Chondrocyte (in vitro differentiated cells): Measurements from ENCODE around the gene NPHP3. TPM values are rescaled to one million over a fixed set of nuclear protein-coding genes. Genes with fewer than 3 reads are reported as not detected.
"Not testable (repeated sequence)": the region's sequence is repeated elsewhere in the genome, so short reads cannot be mapped to it uniquely, and the experiment has no call there.

Experiments used
- DNase-seq: peaks from one replicate; pipeline ENCODE4 v3.0.0; 2021; ENCODE audit warnings: mixed read lengths, low spot score
- H3K27ac Mint-ChIP-seq: one replicate; pipeline ENCODE4 v1.8.0; 2021; ENCODE audit warnings: mild to moderate bottlenecking, moderate library complexity, mixed read lengths; ENCODE audit not compliant: unreplicated experiment
- H3K27me3 Mint-ChIP-seq: 2 replicates; pipeline ENCODE4 v1.8.0; 2021; ENCODE audit warnings: low read depth, mixed read lengths
- H3K36me3 Mint-ChIP-seq: 2 replicates; pipeline ENCODE4 v1.8.0; 2021; ENCODE audit warnings: low read depth, mixed read lengths
- H3K4me1 Mint-ChIP-seq: 2 replicates; pipeline ENCODE4 v1.8.0; 2021; ENCODE audit warnings: low read depth, mild to moderate bottlenecking, mixed read lengths
- H3K4me3 Mint-ChIP-seq: one replicate; pipeline ENCODE4 v1.8.0; 2021; ENCODE audit warnings: mild to moderate bottlenecking, moderate library complexity, mixed read lengths; ENCODE audit not compliant: unreplicated experiment
- H3K9me3 Mint-ChIP-seq: 2 replicates; pipeline ENCODE4 v1.8.0; 2021; ENCODE audit warnings: low read depth, mixed read lengths
- total RNA-seq: library from RNA; stranded (reverse); gene quantifications from 3 replicates; pipeline ENCODE4 v1.2.1, GENCODE V29; 2021
- TF ChIP-seq, protein P1 (sequence below): fragments of 200-600 bp; sonication (generic); IDR thresholded peaks from 2 replicates; pipeline ENCODE4 v1.5.0; 2021; ENCODE audit warnings: antibody characterized with exemption, mild to moderate bottlenecking, moderate library complexity

NPHP3 gene
- total RNA-seq, 1 donor from 2014 or later: 24.6 TPM

DNA sequence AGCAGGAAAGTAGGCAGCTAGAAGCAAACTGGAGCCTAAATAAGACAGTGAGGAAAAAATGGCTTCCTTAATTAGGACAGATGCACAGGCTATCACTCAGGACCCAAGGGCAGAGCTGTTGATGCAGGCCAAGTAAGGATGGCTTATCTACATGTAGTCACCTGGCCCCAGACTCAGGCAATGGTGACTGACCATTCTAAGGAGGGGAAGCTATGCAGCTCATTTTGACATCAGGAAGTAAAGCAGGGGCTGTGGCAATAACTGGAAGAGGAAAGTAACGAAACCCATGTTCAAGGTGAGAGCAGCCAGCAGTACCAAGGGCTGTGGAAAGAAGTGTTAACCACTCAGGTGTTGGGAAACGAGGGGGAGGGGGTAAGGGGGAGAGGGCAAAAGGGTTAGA, 78.8 kb downstream of the NPHP3 start:
- Mint-ChIP-seq H3K36me3 (peaks cover 8% of the 10 kb centered on the region), H3K9me3 (no peaks in the 10 kb centered on the region), H3K4me3 (no peak overlapping the region), H3K4me1 (no peaks in the 10 kb centered on the region), H3K27me3 (no peaks in the 10 kb centered on the region), H3K27ac (peak overlapping the region; percentile 41)
- TF ChIP-seq, protein P1, sequence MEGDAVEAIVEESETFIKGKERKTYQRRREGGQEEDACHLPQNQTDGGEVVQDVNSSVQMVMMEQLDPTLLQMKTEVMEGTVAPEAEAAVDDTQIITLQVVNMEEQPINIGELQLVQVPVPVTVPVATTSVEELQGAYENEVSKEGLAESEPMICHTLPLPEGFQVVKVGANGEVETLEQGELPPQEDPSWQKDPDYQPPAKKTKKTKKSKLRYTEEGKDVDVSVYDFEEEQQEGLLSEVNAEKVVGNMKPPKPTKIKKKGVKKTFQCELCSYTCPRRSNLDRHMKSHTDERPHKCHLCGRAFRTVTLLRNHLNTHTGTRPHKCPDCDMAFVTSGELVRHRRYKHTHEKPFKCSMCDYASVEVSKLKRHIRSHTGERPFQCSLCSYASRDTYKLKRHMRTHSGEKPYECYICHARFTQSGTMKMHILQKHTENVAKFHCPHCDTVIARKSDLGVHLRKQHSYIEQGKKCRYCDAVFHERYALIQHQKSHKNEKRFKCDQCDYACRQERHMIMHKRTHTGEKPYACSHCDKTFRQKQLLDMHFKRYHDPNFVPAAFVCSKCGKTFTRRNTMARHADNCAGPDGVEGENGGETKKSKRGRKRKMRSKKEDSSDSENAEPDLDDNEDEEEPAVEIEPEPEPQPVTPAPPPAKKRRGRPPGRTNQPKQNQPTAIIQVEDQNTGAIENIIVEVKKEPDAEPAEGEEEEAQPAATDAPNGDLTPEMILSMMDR: no peak
- DNase-seq: no peak

DNA sequence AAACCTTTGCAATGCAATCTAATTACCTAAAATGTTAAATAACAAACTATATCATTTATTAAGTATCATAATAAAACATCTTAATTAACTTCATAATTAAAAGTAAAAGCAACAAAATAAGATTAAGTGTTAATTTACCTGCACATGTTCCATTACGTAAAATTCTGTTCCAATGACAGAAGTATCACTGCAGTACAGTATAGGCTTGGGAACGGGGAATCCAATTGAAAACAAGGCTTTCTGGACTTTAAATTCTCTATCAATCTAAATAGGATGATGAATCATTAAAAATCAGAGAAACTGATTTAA, 79.7 kb downstream of the NPHP3 start:
- TF ChIP-seq, protein P1: peak; percentile 45
- Mint-ChIP-seq H3K27me3 (no peaks in the 10 kb centered on the region), H3K27ac (no peak overlapping the region), H3K4me3 (no peak overlapping the region), H3K4me1 (peaks cover 4% of the 10 kb centered on the region), H3K36me3 (peaks cover 8% of the 10 kb centered on the region), H3K9me3 (no peaks in the 10 kb centered on the region)
- no peak for DNase-seq

DNA sequence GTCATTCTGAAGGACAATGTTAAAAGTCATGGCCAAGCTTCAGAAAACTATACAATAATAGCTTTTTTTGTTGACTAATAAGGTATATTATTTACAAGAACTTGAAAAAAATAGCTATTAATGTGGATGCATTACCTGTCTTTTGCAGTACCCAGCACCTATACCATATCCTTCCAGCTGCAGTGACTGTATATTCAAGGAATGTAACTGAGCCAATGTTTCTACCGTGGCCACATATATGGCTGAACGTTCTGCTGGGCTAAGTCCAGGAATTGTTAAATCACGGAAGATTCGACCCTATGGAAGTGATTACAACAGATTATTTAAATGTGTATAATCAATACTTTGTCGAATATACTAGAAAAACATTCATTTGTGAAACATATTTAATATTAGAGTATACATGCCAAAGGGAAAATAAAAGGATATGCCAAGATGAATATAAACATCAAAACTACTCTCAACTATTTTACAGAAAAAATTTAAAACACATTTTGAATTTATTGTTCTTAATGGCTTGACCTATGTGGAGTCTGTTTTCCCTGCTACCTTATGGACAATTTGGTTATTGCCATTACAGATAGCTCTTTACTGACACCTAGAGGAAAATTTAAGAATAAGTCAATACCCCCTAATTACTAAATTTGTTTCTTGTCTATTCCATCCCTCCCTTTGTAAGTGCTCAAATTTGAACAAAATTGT, 80.2 kb downstream of the NPHP3 start:
- TF ChIP-seq, protein P1: peak; percentile 96
- Mint-ChIP-seq H3K36me3 (peaks cover 8% of the 10 kb centered on the region), H3K27ac (no peak overlapping the region), H3K27me3 (no peaks in the 10 kb centered on the region), H3K9me3 (no peaks in the 10 kb centered on the region), H3K4me1 (peaks cover 8% of the 10 kb centered on the region), H3K4me3 (no peak overlapping the region)
- no peak for DNase-seq

DNA sequence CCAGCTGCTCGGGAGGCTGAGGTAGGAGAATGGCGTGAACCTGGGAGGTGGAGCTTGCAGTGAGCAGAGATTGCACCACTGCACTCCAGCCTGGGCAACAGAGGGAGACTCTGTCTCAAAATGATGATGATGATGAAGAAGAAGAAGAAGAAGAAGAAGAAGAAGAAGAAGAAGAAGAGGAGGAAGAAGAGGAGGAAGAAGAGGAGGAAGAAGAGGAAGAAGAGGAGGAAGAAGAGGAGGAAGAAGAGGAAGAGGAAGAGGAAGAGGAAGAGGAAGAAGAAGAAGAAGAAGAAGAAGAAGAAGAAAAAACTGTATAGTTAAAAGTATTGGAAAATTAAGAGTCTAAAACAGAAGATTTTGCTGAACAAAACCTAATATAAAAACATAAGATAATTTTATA, 80.8 kb downstream of the NPHP3 start:
- DNase-seq, H3K4me3 Mint-ChIP-seq, H3K9me3 Mint-ChIP-seq, H3K27me3 Mint-ChIP-seq, H3K36me3 Mint-ChIP-seq, H3K4me1 Mint-ChIP-seq, H3K27ac Mint-ChIP-seq: not testable (repeated sequence)

DNA sequence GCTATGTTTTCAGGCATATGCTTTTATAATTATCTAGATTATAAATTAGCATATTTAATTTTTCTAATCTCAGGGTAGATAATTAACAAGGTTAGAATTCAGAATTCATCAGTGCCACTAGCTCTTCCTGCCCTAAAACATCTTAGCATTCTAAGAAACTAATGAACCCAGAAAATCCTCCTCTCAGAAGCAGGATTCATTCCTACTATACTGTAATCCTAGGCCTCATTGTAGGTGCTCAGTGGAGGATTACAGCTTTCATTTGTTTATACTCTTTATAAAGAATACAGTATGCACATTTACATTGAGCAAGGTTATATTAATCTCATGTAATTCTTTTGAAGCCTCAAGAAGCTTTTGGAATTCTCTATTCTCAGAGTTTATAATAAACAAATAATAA, 83.5 kb downstream of the NPHP3 start:
- H3K9me3 Mint-ChIP-seq: no peaks in the 10 kb centered on the region
- H3K27ac Mint-ChIP-seq: no peak overlapping the region
- DNase-seq: no peak
- no peak overlapping the region for H3K4me3 Mint-ChIP-seq
- H3K27me3 Mint-ChIP-seq: no peaks in the 10 kb centered on the region
- H3K36me3 Mint-ChIP-seq: peaks cover 11% of the 10 kb centered on the region
- peaks cover 8% of the 10 kb centered on the region for H3K4me1 Mint-ChIP-seq
- TF ChIP-seq, protein P1: no peak

DNA sequence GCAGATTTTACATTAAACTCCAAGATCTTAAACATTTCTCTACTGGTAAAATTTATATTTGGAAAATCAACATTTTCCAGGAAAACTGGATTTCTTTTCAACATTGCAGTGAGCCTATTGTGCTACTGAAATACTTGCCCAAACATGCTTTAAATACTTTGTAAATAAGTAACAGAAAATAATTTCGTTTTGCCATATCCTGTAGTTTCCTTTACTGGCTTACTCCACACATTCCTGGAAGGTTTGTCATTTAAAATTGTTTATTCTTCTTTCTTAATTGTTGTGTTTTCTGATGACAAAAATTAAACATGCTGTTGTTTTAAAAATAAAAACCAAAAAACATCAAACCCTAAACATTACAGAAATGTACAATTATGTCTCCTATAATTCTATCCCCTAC, 84.6 kb downstream of the NPHP3 start:
- Mint-ChIP-seq H3K27ac (no peak overlapping the region), H3K27me3 (no peaks in the 10 kb centered on the region), H3K4me1 (peaks cover 8% of the 10 kb centered on the region), H3K9me3 (no peaks in the 10 kb centered on the region), H3K36me3 (peaks cover 11% of the 10 kb centered on the region), H3K4me3 (no peak overlapping the region)
- no peak for DNase-seq
- TF ChIP-seq, protein P1: no peak
